Panc1 (cell line): ENCODE measurements around the gene IRF8. TPM values are rescaled to one million over a fixed set of nuclear protein-coding genes. Genes with fewer than 3 reads are reported as not detected.

Experiments used
- ATAC-seq: fragments of 200-7000 bp; cut with Tn5 transposase; 2 replicates; pipeline ENCODE4 v1.9.1; 2020; ENCODE audit warnings: mild to moderate bottlenecking, moderate library complexity
- BruUV-seq: library from RNA; stranded (reverse); fragments of 400-500 nt; replicated peaks from 2 replicates; lab custom pipeline; 2021; lab: Mats Ljungman, UMichigan
- CTCF ChIA-PET: fragments of 300-600 bp; sonication (Branson Sonifier 250); formaldehyde crosslinking; loops from one replicate; lab custom pipeline; 2022; ENCODE audit warnings: antibody characterized with exemption; lab: Charles Lee
- POLR2A ChIA-PET: fragments of 300-600 bp; sonication (Branson Sonifier 250); formaldehyde crosslinking; loops from one replicate; lab custom pipeline; 2022; ENCODE audit warnings: antibody characterized with exemption; lab: Charles Lee
- DNase-seq: peaks from one replicate; pipeline ENCODE4 v3.0.0-alpha.2; 2010; ENCODE audit warnings: low read depth, low spot score
- H3K27ac ChIP-seq: 2 replicates; pipeline ENCODE4 v1.5.1; 2011; ENCODE audit warnings: mild to moderate bottlenecking, low read length, inconsistent platforms
- H3K27me3 ChIP-seq: fragments of 200-500 bp; sonication (Bioruptor generic); 2 replicates; pipeline ENCODE4 v1.6.0; 2014; ENCODE audit warnings: low read length, inconsistent platforms; ENCODE audit not compliant: control insufficient read depth, insufficient read depth
- H3K36me3 ChIP-seq: fragments of 200-500 bp; sonication (Bioruptor generic); 2 replicates; pipeline ENCODE4 v1.5.1; 2014; ENCODE audit warnings: inconsistent platforms, mild to moderate bottlenecking, low read length, moderate library complexity; ENCODE audit not compliant: control insufficient read depth, insufficient read depth
- H3K4me1 ChIP-seq: 2 replicates; pipeline ENCODE4 v1.5.1; 2011; ENCODE audit warnings: inconsistent platforms, mild to moderate bottlenecking, low read length, moderate library complexity; ENCODE audit not compliant: control insufficient read depth, insufficient read depth
- H3K4me3 ChIP-seq, 2 experiments: 2 replicates each; pipeline ENCODE4 v1.5.1; 2011 to 2012; ENCODE audit warnings: low read depth in 2 of 2, low read length in 2 of 2, mild to moderate bottlenecking in 2 of 2, inconsistent platforms in 1 of 2, moderate library complexity in 1 of 2
- H3K9me3 ChIP-seq: fragments of 200-500 bp; sonication (Bioruptor generic); 2 replicates; pipeline ENCODE4 v1.5.1; 2014; ENCODE audit warnings: low read depth, mild to moderate bottlenecking, inconsistent platforms, low read length, moderate library complexity; ENCODE audit not compliant: control insufficient read depth, insufficient read depth
- POLR2AphosphoS5 ChIP-seq: IDR thresholded peaks from 2 replicates; pipeline ENCODE4 v1.6.1; 2012; ENCODE audit warnings: mild to moderate bottlenecking, low read depth, low read length, moderate library complexity
- SIN3A ChIP-seq: IDR thresholded peaks from 2 replicates; pipeline ENCODE4 v1.6.1; 2012; ENCODE audit warnings: low read depth, mild to moderate bottlenecking, low read length, moderate library complexity, borderline replicate concordance; ENCODE audit not compliant: insufficient read depth
- TCF7L2 ChIP-seq: IDR thresholded peaks from 2 replicates; pipeline ENCODE4 v1.6.1; 2011; ENCODE audit warnings: mild to moderate bottlenecking, low read depth, low read length, inconsistent platforms
- in situ Hi-C: cut with HindIII; loops from 2 replicates; pipeline ENCODE4 v1.10.0; 2016; ENCODE audit warnings: low sequenced_read_pairs, low pct_unique_long_range_greater_than_20kb
- intact Hi-C: fragments of 100-400 bp; cut with micrococcal nuclease; formaldehyde crosslinking; loops from one replicate; pipeline ENCODE4 v1.10.0; 2022; ENCODE audit not compliant: unreplicated experiment
- total RNA-seq: library from RNA; stranded (reverse); gene quantifications from one replicate; pipeline ENCODE4 v1.2.1, GENCODE V29; 2021; ENCODE audit not compliant: unreplicated experiment
- TF ChIP-seq, protein P1 (sequence below), 2 experiments: IDR thresholded peaks; 2 replicates each; pipeline ENCODE4 v1.6.1; 2011 to 2012; ENCODE audit warnings: low read depth in 2 of 2, control low read depth in 1 of 2, low read length in 1 of 2, mild to moderate bottlenecking in 1 of 2, moderate library complexity in 1 of 2; ENCODE audit not compliant: insufficient read depth in 1 of 2
- TF ChIP-seq, protein P2 (sequence below): fragments of 450-650 bp; IDR thresholded peaks from 2 replicates; pipeline ENCODE4 v1.5.1; 2017; ENCODE audit warnings: mild to moderate bottlenecking

IRF8 gene
- total RNA-seq, 1 experiment from 2014 or later: 0.62 TPM

- intact Hi-C loops: loop anchor here (10.0 kb wide), 1 partner anchor 66 kb away; no protein-coding TSS in a partner anchor
- POLR2A ChIA-PET: no interaction called here
- CTCF ChIA-PET: interaction anchor here (0.5 kb wide), 1 partner anchor 125 kb away, joined by 3 read pairs; no protein-coding TSS in a partner anchor
- no peak for DNase-seq
- Histone ChIP-seq H3K9me3 (no peaks in the 10 kb centered on the region), H3K4me3 (no peak overlapping the region), H3K36me3 (no peaks in the 10 kb centered on the region), H3K27me3 (peaks cover 5% of the 10 kb centered on the region), H3K27ac (no peak overlapping the region), H3K4me1 (no peaks in the 10 kb centered on the region)
- in situ Hi-C loops: no loop called here
- TF ChIP-seq, protein P1, sequence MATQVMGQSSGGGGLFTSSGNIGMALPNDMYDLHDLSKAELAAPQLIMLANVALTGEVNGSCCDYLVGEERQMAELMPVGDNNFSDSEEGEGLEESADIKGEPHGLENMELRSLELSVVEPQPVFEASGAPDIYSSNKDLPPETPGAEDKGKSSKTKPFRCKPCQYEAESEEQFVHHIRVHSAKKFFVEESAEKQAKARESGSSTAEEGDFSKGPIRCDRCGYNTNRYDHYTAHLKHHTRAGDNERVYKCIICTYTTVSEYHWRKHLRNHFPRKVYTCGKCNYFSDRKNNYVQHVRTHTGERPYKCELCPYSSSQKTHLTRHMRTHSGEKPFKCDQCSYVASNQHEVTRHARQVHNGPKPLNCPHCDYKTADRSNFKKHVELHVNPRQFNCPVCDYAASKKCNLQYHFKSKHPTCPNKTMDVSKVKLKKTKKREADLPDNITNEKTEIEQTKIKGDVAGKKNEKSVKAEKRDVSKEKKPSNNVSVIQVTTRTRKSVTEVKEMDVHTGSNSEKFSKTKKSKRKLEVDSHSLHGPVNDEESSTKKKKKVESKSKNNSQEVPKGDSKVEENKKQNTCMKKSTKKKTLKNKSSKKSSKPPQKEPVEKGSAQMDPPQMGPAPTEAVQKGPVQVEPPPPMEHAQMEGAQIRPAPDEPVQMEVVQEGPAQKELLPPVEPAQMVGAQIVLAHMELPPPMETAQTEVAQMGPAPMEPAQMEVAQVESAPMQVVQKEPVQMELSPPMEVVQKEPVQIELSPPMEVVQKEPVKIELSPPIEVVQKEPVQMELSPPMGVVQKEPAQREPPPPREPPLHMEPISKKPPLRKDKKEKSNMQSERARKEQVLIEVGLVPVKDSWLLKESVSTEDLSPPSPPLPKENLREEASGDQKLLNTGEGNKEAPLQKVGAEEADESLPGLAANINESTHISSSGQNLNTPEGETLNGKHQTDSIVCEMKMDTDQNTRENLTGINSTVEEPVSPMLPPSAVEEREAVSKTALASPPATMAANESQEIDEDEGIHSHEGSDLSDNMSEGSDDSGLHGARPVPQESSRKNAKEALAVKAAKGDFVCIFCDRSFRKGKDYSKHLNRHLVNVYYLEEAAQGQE (IDR thresholded peaks at IDR 0.05; ENCODE audit: insufficient read depth in 1 of 2, low read depth in 2 of 2, low read length in 1 of 2): no peak
- no peak for TF ChIP-seq POLR2AphosphoS5
- no peak for TF ChIP-seq TCF7L2
- TF ChIP-seq SIN3A: no peak
- TF ChIP-seq, protein P2, sequence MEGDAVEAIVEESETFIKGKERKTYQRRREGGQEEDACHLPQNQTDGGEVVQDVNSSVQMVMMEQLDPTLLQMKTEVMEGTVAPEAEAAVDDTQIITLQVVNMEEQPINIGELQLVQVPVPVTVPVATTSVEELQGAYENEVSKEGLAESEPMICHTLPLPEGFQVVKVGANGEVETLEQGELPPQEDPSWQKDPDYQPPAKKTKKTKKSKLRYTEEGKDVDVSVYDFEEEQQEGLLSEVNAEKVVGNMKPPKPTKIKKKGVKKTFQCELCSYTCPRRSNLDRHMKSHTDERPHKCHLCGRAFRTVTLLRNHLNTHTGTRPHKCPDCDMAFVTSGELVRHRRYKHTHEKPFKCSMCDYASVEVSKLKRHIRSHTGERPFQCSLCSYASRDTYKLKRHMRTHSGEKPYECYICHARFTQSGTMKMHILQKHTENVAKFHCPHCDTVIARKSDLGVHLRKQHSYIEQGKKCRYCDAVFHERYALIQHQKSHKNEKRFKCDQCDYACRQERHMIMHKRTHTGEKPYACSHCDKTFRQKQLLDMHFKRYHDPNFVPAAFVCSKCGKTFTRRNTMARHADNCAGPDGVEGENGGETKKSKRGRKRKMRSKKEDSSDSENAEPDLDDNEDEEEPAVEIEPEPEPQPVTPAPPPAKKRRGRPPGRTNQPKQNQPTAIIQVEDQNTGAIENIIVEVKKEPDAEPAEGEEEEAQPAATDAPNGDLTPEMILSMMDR: no peak
- ATAC-seq: no peak
- no TSS peak for BruUV-seq
Observed at GRCh38 chr16:85891033-85891775, 7.8 kb upstream of the IRF8 start.

- intact Hi-C loops: loop anchor here (10.0 kb wide), 1 partner anchor 67 kb away; no protein-coding TSS in a partner anchor
- in situ Hi-C loops: no loop called here
- Histone ChIP-seq H3K4me3 (no peak overlapping the region), H3K27ac (no peak overlapping the region), H3K4me1 (no peaks in the 10 kb centered on the region), H3K27me3 (peaks cover 5% of the 10 kb centered on the region), H3K9me3 (no peaks in the 10 kb centered on the region), H3K36me3 (no peaks in the 10 kb centered on the region)
- DNase-seq (no peak), ATAC-seq (no peak)
- BruUV-seq: no TSS peak
- TF ChIP-seq POLR2AphosphoS5 (no peak), SIN3A (no peak), TCF7L2 (no peak)
- TF ChIP-seq, protein P1 (IDR thresholded peaks at IDR 0.05; ENCODE audit: insufficient read depth in 1 of 2, low read depth in 2 of 2, low read length in 1 of 2): no peak
- TF ChIP-seq, protein P2: no peak
- ChIA-PET CTCF (no interaction called here), POLR2A (no interaction called here)
Observed at GRCh38 chr16:85891776-85892166, 7.2 kb upstream of the IRF8 start.
